HepG2 (cell line): ENCODE data around the gene SVOP. TPM values are rescaled to one million over a fixed set of nuclear protein-coding genes. Genes with fewer than 3 reads are reported as not detected.
A peak's percentile ranks its signal among the peaks of the same experiment; 100 is the strongest.

ENCODE experiments used
- EHMT2 ChIP-seq: fragments of 200-600 bp; sonication (generic); IDR thresholded peaks from 2 replicates; pipeline ENCODE4 v1.7.0; 2017; ENCODE audit warnings: antibody characterized with exemption, low read depth, low read length, borderline replicate concordance
- FLYWCH1 ChIP-seq: sonication (generic); formaldehyde crosslinking; IDR thresholded peaks from 2 replicates; pipeline ENCODE4 v1.8.1; 2023; ENCODE audit warnings: mild to moderate bottlenecking, missing genetic modification reagents
- FOSL2 ChIP-seq: sonication (generic); formaldehyde crosslinking; IDR thresholded peaks from 2 replicates; pipeline ENCODE4 v1.4.0; 2020; ENCODE audit warnings: missing genetic modification reagents
- FOXJ3 ChIP-seq: sonication (generic); formaldehyde crosslinking; IDR thresholded peaks from 2 replicates; pipeline ENCODE4 v1.4.0; 2020; ENCODE audit warnings: missing genetic modification reagents, mild to moderate bottlenecking, borderline replicate concordance
- MAZ ChIP-seq, 2 experiments: sonication (generic) in 1 of 2; formaldehyde crosslinking in 1 of 2; IDR thresholded peaks; 2 replicates each; pipeline versions ENCODE4 v1.5.0 to v1.6.1; 2012 to 2020; ENCODE audit warnings: low read depth in 2 of 2, mild to moderate bottlenecking in 2 of 2, borderline replicate concordance in 1 of 2, improper control_type of control experiment in 1 of 2, low read length in 1 of 2, missing genetic modification reagents in 1 of 2, moderate library complexity in 1 of 2
- PITX1 ChIP-seq: sonication (generic); formaldehyde crosslinking; IDR thresholded peaks from 2 replicates; pipeline ENCODE4 v1.5.1; 2020; ENCODE audit warnings: mild to moderate bottlenecking, missing genetic modification reagents
- SMAD1 ChIP-seq: sonication (generic); formaldehyde crosslinking; IDR thresholded peaks from 2 replicates; pipeline ENCODE4 v1.4.0; 2020; ENCODE audit warnings: missing genetic modification reagents, low read depth, mild to moderate bottlenecking, borderline replicate concordance
- SMARCE1 ChIP-seq: fragments of 450-650 bp; IDR thresholded peaks from 2 replicates; pipeline ENCODE4 v1.6.1; 2017; ENCODE audit warnings: borderline replicate concordance
- TBL1XR1 ChIP-seq: fragments of 150-350 bp; IDR thresholded peaks from 2 replicates; pipeline ENCODE4 v1.6.1; 2014; ENCODE audit warnings: borderline replicate concordance, low read length; ENCODE audit not compliant: partially characterized antibody
- TBX3 ChIP-seq: fragments of 450-650 bp; IDR thresholded peaks from 2 replicates; pipeline ENCODE4 v1.6.1; 2017; ENCODE audit warnings: antibody characterized with exemption, mild to moderate bottlenecking, inconsistent platforms, borderline replicate concordance
- TCF7 ChIP-seq: sonication (generic); IDR thresholded peaks from 2 replicates; pipeline ENCODE4 v1.6.1; 2016; ENCODE audit warnings: antibody characterized with exemption, low read depth
- TEAD2 ChIP-seq: sonication (generic); formaldehyde crosslinking; IDR thresholded peaks from 2 replicates; pipeline ENCODE4 v1.9.0; 2021; ENCODE audit warnings: missing genetic modification reagents
- XBP1 ChIP-seq: sonication (generic); formaldehyde crosslinking; IDR thresholded peaks from 2 replicates; pipeline ENCODE4 v1.5.0; 2020; ENCODE audit warnings: missing genetic modification reagents
- ZNF138 ChIP-seq: sonication (generic); formaldehyde crosslinking; IDR thresholded peaks from 2 replicates; pipeline ENCODE4 v1.5.0; 2020; ENCODE audit warnings: mild to moderate bottlenecking, low read depth, missing genetic modification reagents
- ZNF224 ChIP-seq: sonication (generic); formaldehyde crosslinking; IDR thresholded peaks from 2 replicates; pipeline ENCODE4 v1.5.0; 2020; ENCODE audit warnings: mild to moderate bottlenecking, missing genetic modification reagents
- ZNF7 ChIP-seq: IDR thresholded peaks from 2 replicates; pipeline ENCODE4 v1.6.1; 2016; ENCODE audit warnings: missing biosample characterization, missing genetic modification reagents
- ZNF703 ChIP-seq: sonication (generic); formaldehyde crosslinking; IDR thresholded peaks from 2 replicates; pipeline ENCODE4 v1.5.1; 2020; ENCODE audit warnings: missing genetic modification reagents, mild to moderate bottlenecking, moderate library complexity, borderline replicate concordance
- polyA plus RNA-seq, 8 experiments: library from polyadenylated mRNA; depleted of rRNA in 3 of 8; stranded (reverse) in 7 of 8; unstranded in 1 of 8; fragments of >200 nt; fragmentation: Illumina TruSeq in 4 of 8; extraction: Trizol in 4 of 8; gene quantifications; 2 replicates each; pipeline versions ENCODE4 v1.2.1 to v1.2.3, GENCODE V29; 2011 to 2016; ENCODE audit warnings: low read depth in 4 of 8, missing spikeins in 1 of 8, mixed read lengths in 1 of 8; ENCODE audit not compliant: insufficient read depth in 1 of 8
- total RNA-seq, 5 experiments: library from RNA; depleted of rRNA; stranded (reverse); fragments of >200 nt; fragmentation: Illumina TruSeq; extraction: Trizol; gene quantifications; 2 replicates each; pipeline ENCODE4 v1.2.3, GENCODE V29; 2016; ENCODE audit warnings: low read depth in 1 of 5
- TF ChIP-seq, protein P1 (sequence below): IDR thresholded peaks from 2 replicates; pipeline ENCODE4 v1.6.1; 2016; ENCODE audit warnings: missing genetic modification reagents, missing compliant biosample characterization
- TF ChIP-seq, protein P2 (sequence below): sonication (generic); formaldehyde crosslinking; IDR thresholded peaks from 2 replicates; pipeline ENCODE4 v1.5.0; 2020; ENCODE audit warnings: mild to moderate bottlenecking, missing genetic modification reagents
- TF ChIP-seq, protein P3 (sequence below): sonication (generic); formaldehyde crosslinking; IDR thresholded peaks from 2 replicates; pipeline ENCODE4 v1.5.1; 2020; ENCODE audit warnings: mild to moderate bottlenecking, missing genetic modification reagents, borderline replicate concordance

SVOP gene
- total and polyA plus RNA-seq, 2 of the 13 experiments (the other 11 are each of a cell fraction or from before 2014, with no cell fraction given) = not detected

DNA sequence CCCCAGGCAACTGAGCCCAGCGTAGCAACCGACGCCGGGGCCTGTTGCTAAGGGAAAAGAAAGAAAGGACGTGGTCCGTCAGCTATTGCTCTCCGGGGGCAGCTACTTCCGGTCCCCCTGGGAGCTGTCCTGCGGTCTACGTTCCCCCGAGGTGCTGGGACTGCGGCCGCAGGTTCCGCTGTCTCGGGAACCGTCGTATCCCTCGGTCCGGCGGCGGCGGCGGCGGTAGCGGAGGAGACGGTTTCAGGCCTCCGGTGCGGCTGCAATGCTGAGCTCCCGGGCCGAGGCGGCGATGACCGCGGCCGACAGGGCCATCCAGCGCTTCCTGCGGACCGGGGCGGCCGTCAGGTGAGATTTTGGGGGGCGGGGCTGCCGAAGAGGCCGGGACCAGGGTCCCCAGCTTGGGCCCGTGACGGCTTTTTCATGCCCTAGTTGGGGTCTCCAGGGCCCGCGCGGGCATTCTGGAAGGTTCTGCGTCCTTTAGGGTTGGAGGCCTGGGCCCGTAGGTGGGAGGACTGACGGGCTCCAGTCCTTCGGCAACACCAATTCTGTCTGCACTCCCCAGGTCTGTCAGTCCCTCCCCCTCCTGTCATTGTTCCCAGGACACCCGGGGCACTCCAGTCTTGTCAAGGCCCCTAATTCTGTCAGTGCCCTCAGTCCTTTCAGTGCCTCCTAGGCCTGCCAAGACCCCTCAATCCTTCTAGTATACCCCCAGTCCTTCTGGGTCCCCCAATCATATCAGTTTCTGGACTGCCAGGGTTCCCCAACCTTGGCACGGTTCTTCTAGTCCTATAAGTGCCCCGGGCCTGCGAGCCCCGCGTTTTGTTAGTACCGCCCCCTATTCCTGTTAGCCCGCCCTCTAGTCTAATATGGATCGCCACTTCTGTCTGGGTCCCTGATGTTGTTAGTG lies 31.8 kb upstream of the SVOP start, which contains the start of gene USP30 (continued):
- TF ChIP-seq TBL1XR1 (peak; percentile 82), SMAD1 (CRISPR knock-in tag) (0 out of 2 replicates have a peak, but pooled peaks have one; percentile 65), ZNF7 (no peak), FLYWCH1 (no peak), TCF7 (no peak), XBP1 (CRISPR knock-in tag) (no peak; the same call in 1 of the 2 replicates), TEAD2 (CRISPR knock-in tag) (no peak), ZNF224 (CRISPR knock-in tag) (peak; percentile 61; the same call in 1 of the 2 replicates), ZNF703 (no peak), FOXJ3 (peak; percentile 61; the same call in 1 of the 2 replicates), MAZ (IDR thresholded peaks at IDR 0.05; ENCODE audit: borderline replicate concordance, low read depth, low read length) (peak; percentile 91; the same call in 1 of the 2 replicates), MAZ (CRISPR knock-in tag; IDR thresholded peaks at IDR 0.05; ENCODE audit: low read depth) (peak; percentile 67; the same call in 1 of the 2 replicates), EHMT2 (peak; percentile 76; the same call in 1 of the 2 replicates), ZNF138 (CRISPR knock-in tag) (no peak), SMARCE1 (no peak), TBX3 (peak; percentile 48; the same call in 1 of the 2 replicates), FOSL2 (CRISPR knock-in tag) (peak; percentile 68), PITX1 (CRISPR knock-in tag) (peak; percentile 67)
- TF ChIP-seq, protein P1, sequence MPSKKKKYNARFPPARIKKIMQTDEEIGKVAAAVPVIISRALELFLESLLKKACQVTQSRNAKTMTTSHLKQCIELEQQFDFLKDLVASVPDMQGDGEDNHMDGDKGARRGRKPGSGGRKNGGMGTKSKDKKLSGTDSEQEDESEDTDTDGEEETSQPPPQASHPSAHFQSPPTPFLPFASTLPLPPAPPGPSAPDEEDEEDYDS (CRISPR knock-in tag) = peak; percentile 65
- TF ChIP-seq, protein P2, sequence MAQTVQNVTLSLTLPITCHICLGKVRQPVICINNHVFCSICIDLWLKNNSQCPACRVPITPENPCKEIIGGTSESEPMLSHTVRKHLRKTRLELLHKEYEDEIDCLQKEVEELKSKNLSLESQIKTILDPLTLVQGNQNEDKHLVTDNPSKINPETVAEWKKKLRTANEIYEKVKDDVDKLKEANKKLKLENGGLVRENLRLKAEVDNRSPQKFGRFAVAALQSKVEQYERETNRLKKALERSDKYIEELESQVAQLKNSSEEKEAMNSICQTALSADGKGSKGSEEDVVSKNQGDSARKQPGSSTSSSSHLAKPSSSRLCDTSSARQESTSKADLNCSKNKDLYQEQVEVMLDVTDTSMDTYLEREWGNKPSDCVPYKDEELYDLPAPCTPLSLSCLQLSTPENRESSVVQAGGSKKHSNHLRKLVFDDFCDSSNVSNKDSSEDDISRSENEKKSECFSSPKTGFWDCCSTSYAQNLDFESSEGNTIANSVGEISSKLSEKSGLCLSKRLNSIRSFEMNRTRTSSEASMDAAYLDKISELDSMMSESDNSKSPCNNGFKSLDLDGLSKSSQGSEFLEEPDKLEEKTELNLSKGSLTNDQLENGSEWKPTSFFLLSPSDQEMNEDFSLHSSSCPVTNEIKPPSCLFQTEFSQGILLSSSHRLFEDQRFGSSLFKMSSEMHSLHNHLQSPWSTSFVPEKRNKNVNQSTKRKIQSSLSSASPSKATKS (CRISPR knock-in tag) = no peak
- TF ChIP-seq, protein P3, sequence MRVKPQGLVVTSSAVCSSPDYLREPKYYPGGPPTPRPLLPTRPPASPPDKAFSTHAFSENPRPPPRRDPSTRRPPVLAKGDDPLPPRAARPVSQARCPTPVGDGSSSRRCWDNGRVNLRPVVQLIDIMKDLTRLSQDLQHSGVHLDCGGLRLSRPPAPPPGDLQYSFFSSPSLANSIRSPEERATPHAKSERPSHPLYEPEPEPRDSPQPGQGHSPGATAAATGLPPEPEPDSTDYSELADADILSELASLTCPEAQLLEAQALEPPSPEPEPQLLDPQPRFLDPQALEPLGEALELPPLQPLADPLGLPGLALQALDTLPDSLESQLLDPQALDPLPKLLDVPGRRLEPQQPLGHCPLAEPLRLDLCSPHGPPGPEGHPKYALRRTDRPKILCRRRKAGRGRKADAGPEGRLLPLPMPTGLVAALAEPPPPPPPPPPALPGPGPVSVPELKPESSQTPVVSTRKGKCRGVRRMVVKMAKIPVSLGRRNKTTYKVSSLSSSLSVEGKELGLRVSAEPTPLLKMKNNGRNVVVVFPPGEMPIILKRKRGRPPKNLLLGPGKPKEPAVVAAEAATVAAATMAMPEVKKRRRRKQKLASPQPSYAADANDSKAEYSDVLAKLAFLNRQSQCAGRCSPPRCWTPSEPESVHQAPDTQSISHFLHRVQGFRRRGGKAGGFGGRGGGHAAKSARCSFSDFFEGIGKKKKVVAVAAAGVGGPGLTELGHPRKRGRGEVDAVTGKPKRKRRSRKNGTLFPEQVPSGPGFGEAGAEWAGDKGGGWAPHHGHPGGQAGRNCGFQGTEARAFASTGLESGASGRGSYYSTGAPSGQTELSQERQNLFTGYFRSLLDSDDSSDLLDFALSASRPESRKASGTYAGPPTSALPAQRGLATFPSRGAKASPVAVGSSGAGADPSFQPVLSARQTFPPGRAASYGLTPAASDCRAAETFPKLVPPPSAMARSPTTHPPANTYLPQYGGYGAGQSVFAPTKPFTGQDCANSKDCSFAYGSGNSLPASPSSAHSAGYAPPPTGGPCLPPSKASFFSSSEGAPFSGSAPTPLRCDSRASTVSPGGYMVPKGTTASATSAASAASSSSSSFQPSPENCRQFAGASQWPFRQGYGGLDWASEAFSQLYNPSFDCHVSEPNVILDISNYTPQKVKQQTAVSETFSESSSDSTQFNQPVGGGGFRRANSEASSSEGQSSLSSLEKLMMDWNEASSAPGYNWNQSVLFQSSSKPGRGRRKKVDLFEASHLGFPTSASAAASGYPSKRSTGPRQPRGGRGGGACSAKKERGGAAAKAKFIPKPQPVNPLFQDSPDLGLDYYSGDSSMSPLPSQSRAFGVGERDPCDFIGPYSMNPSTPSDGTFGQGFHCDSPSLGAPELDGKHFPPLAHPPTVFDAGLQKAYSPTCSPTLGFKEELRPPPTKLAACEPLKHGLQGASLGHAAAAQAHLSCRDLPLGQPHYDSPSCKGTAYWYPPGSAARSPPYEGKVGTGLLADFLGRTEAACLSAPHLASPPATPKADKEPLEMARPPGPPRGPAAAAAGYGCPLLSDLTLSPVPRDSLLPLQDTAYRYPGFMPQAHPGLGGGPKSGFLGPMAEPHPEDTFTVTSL (CRISPR knock-in tag) = 0 out of 2 replicates have a peak, but pooled peaks have one; percentile 17
